HG02973 (cell line): ENCODE measurements around the gene KCNJ9.

ENCODE experiments used
- ATAC-seq: cut with Tn5 transposase; IDR thresholded peaks from one replicate; pipeline ENCODE4 v1.9.1; 2021; ENCODE audit warnings: moderate library complexity; ENCODE audit not compliant: unreplicated experiment

Gene KCNJ9

GRCh38 chr1:160086456-160086892 is 5.1 kb downstream of the KCNJ9 start:
- no peak for ATAC-seq

DNA sequence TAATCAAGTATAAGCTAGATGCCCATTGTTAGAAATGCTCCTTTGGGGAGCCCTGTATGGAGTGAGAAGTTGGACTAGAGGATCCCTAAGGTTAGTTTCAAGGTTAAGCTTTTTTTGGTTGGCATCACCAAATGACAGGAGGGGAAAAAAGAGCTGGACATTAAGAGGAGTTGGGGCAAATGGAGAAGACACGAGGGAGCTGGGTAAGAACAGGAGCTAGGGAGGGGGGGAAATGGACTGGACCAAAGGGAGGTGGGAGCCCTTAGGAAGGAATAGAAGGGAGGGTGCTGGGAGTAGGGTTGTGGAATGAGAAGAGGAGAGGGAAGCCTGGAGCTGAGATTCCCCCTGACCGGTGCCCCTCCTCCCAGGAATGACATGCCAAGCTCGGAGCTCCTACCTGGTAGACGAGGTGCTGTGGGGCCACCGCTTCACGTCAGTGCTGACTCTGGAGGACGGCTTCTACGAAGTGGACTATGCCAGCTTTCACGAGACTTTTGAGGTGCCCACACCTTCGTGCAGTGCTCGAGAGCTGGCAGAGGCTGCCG is 5.9 kb downstream of the KCNJ9 start:
- ATAC-seq = no peak

- no peak for ATAC-seq
These were observed 8.5 kb downstream of the KCNJ9 start for GRCh38 chr1:160089883-160090282.

DNA sequence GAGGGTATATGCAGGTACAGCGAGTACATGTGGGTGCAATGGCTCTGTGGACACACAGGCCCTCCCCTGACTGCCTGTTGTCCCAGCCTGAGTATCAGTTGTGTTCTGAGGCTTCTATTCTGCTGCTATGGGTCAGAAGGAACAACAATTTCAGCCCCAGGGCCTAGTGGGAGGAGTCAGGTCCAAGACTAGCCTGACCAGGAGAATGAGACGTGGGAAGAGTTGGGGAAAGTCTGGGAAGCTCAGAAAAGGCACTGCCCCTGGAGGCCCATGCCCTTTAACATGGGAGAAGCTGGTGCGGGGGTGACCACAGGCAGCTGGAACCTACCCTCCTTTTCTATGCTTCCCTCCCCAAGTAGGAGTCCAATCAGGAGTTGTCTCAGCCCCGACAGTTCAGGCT is 9.4 kb downstream of the KCNJ9 start:
- ATAC-seq = no peak

GRCh38 chr1:160091666-160092223 is 10.4 kb downstream of the KCNJ9 start:
- no peak for ATAC-seq

DNA sequence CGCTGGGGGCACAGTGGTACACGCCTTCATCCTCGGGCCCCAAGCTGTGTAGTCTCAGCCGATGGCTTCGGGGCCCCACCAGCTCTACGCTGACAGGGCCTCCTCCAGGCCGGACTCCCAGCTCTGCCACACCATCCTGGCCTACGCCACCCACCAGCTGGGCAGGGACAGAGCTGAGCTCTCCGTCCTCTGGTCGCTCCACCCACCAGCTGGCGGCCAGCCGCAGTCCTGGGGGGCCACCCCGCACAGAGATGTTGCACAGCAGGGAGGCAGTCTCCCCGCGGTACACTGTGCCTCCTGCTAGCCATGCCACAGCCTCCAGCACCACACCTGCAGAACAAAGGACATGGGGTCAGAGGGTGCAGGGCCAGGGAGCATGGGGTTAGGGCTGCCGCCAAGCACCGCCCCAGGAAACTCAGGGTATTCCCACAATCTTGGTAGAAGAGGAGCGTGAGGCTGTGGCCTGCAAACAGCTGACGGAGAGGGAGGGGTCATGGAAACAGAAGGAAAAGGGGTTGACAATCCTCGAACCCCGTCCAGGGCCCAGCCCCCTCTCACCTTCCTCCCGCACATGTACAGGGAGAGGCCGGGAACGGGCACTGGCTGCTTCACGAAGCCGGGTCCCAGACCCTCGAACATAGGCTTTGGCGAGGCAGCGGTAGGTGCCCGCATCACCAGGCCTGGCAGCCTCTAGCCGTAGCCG is 11.2 kb downstream of the KCNJ9 start:
- no peak for ATAC-seq

- no peak for ATAC-seq
These were observed 11.7 kb downstream of the KCNJ9 start for GRCh38 chr1:160093069-160093395.

DNA sequence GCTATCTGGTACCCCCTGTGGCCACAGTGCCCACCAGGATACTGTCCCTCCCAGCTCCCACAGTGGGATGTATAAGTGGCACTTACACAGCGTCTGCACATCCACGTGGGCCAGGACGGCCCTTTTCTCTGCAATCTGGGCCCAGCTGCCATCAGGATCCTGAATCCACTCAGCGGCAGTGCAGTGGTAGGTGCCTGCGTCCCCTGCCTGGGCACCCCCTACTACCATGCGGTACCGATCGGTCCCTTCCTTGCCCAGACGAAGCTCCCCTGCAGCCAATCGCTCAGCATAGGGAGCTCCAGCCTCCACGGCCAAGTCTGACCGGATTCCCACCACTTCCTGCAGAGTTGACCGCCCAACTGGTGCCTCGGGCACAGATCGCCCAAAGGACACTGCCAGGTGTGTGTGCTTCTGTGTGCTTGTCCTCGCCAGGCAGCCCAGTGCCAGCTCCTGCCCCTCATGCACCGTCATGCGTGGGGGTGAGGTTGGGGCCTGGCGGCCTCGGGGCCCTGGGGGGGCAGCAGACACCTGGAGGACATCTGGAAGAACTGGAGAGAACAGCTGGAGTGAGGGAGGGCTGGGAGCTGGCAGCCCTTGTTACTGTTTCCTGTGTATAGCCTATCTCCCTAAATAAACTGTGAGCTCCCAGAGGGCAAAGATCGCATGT is 12.4 kb downstream of the KCNJ9 start:
- no peak for ATAC-seq

GRCh38 chr1:160094291-160094625 is 12.9 kb downstream of the KCNJ9 start:
- no peak for ATAC-seq

DNA sequence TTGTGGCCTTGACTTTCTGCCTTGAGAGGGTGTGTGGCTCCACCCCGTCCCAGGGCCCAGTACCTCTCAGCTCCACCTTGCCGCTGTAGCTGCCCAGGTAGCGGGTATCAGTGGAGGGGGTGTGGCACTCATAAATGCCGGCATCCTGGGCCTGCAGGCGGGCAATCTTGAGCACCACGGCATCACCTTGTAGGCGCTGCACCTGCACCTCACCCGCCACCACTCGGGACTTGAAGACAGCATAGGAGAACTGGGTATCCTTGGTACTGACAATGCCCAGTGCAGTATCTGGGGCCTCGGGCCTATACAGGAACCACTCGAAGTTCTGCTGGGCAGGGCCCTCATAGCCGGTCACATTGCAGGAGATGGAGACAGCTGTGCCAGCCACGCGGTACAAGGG is 13.5 kb downstream of the KCNJ9 start:
- ATAC-seq = no peak

DNA sequence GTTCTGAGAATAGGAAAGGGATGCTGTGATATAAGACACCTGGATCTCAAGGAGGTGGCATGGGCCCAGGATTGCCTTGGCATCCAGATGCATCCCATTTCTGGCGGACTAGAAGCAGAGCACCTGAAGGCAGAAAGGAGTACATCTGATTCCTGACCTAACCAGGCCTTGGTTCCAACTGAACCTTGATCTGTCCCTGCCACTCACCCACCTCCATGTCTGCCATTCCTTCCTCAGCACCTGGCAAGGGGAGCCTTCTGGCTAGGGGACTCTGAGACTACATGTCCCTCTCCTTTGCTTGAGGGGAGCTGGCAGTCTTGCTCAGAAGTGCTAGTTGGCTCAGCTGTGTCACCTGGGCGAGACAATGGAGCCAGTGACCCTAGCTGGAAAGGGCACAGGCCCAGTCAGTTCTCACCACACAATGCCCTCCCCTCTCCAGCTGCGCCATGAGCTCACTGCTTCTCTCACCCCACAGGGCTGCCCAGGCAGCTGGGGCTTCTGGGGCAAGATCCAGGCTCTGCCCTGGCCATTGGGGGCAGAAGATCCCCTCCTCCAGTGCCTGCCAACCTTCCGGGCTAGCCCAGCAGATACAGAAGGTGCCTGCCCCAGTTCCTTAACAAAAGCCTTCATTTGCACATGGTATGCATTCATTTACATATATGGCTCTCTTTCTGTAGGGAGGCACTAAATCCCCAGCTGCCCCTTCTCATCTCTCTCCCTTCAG is 14.2 kb downstream of the KCNJ9 start:
- no peak for ATAC-seq

- no peak for ATAC-seq
These were observed 15.2 kb downstream of the KCNJ9 start for GRCh38 chr1:160096274-160097116.

DNA sequence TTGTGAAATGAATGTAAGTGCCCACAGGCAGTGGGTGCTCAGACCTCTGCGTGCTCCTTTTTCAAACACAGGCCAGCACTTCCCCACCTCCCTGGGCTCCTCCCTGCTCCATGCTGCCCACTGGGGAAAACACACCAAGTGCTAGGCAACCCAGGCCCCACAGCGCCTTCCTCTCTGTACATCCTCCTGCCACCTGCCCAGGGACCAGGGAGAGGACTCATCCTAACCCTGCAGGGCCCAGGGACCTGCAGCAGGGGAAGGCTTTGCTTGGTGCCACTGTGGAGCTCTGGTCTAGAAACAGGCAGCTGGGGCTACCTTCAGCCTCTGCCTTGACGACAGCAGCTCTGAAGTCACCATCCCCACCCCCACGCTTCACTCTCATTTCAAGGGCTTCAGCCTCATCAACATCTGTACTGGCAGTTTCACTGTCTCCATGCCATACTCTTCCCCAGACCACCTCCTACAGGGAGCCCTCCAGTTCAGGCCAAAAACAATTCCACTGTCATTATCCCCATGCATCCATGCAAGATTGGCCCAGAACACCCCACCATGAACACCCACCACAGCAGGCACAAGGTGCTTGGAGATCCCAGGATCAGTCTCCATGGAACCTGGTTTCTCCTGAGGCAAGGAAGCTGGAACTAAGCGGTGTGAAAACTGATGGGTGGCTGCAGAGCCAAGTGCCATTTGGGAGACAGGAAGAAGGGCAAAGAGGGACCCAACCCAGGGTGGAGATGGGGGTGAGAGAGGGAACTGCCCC is 16.0 kb downstream of the KCNJ9 start:
- no peak for ATAC-seq

DNA sequence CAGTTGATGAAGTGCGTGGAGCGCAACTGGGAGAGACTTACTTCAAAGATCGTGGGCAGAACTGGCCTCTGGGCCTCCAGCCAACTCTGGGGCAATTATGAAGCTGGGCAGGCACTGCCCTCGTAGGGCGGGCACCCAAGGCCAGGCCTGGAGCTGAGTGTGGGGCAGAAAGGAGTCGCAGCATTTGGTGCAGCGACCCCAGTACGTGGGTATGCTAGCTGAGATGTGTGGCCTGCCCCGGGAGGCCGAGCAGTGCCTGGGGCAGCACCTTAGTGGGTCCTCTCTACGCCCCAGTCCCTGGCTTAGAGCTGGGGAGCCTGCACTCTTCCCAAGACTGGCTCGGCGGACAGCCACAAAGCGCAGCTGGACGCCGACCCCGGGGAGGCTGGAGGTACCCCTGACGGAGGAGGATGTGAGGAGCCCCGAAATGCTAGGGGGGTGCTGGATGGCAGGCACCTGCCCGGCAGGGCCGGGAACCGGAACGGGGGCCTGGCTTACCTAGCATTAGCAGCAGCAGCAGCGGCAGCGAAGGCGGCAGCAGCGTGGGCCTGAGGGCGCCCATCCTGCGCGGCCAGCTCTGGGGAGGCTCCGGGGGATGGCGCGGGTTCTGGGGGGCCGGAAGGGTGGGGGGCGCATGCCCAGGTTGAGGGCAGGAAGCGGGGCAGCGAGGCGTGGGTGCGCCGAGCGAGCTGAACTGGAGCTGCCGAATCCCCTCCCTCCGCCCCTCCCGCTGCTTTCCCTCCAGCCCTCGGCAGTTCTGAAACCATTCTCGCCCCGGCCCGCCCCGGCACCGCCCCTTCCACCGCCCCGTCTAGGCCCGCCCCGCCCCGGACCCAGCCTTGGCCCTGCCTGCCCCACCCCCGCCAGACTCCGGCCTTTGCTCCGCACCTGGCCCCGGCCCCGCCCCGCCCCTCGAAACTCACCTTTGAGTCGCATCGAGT is 16.8 kb downstream of the KCNJ9 start, which contains the start of gene IGSF8:
TSS of gene IGSF8 (minus strand) at position 709 of the 941 bp plus-strand sequence. CDS start at position 562, 147 bp downstream.
- peak; percentile 36 for ATAC-seq

- ATAC-seq = peak; percentile 74
These were observed 17.7 kb downstream of the KCNJ9 start for GRCh38 chr1:160098852-160099561.

GRCh38 chr1:160099716-160100375 is 18.5 kb downstream of the KCNJ9 start:
- no peak for ATAC-seq

GRCh38 chr1:160101037-160101716 is 19.8 kb downstream of the KCNJ9 start:
- ATAC-seq = no peak
